Neutrophil (primary cell): ENCODE results near the gene RYR2.

Source experiments
- H3K27ac ChIP-seq: fragments of 200-600 bp; sonication (generic); 2 replicates; pipeline ENCODE4 v1.5.1; 2016; ENCODE audit warnings: mild to moderate bottlenecking, moderate library complexity
- H3K27me3 ChIP-seq: fragments of 200-600 bp; sonication (generic); 2 replicates; pipeline ENCODE4 v1.6.0; 2016; ENCODE audit warnings: mild to moderate bottlenecking
- H3K36me3 ChIP-seq: fragments of 200-600 bp; sonication (generic); 2 replicates; pipeline ENCODE4 v1.5.1; 2017
- H3K4me1 ChIP-seq, 2 experiments: fragments of 200-600 bp in 1 of 2; sonication (generic) in 1 of 2; 1 replicate in 1 of 2; 2 replicates in 1 of 2; pipeline versions ENCODE4 v1.5.1 to v1.6.1; 2013 to 2016; ENCODE audit warnings: low read depth in 1 of 2, low read length in 1 of 2, mild to moderate bottlenecking in 1 of 2, moderate library complexity in 1 of 2; ENCODE audit not compliant: control insufficient read depth in 1 of 2, insufficient read depth in 1 of 2
- H3K4me3 ChIP-seq, 2 experiments: fragments of 200-600 bp in 1 of 2; sonication (generic) in 1 of 2; 1 replicate in 1 of 2; 2 replicates in 1 of 2; pipeline ENCODE4 v1.5.1; 2013 to 2016; ENCODE audit warnings: low read depth in 1 of 2, low read length in 1 of 2, mild to moderate bottlenecking in 1 of 2, moderate library complexity in 1 of 2
- H3K9me3 ChIP-seq: fragments of 200-600 bp; sonication (generic); 2 replicates; pipeline ENCODE4 v1.5.1; 2016
- CTCF ChIP-seq: fragments of 200-600 bp; sonication (generic); IDR thresholded peaks from 2 replicates; pipeline ENCODE4 v1.5.1; 2016; ENCODE audit warnings: antibody characterized with exemption

RYR2 gene

GRCh38 chr1:237111807-237112206, 69.8 kb downstream of the RYR2 start:
- Histone ChIP-seq H3K9me3 (no peaks in the 10 kb centered on the region), H3K4me3 (no peak overlapping the region), H3K27ac (no peak overlapping the region), H3K27me3 (no peaks in the 10 kb centered on the region), H3K36me3 (no peaks in the 10 kb centered on the region), H3K4me1 (no peaks in the 10 kb centered on the region)
- TF ChIP-seq CTCF: no peak

GRCh38 chr1:237112663-237113062, 70.7 kb downstream of the RYR2 start:
- Histone ChIP-seq H3K27ac (no peak overlapping the region), H3K9me3 (no peaks in the 10 kb centered on the region), H3K4me3 (no peak overlapping the region), H3K27me3 (no peaks in the 10 kb centered on the region), H3K4me1 (no peaks in the 10 kb centered on the region), H3K36me3 (no peaks in the 10 kb centered on the region)
- no peak for TF ChIP-seq CTCF

- H3K4me3 ChIP-seq: no peak overlapping the region
- H3K4me1 ChIP-seq: no peaks in the 10 kb centered on the region
- no peaks in the 10 kb centered on the region for H3K9me3 ChIP-seq
- H3K27ac ChIP-seq: no peak overlapping the region
- no peak for TF ChIP-seq CTCF
- H3K27me3 ChIP-seq: no peaks in the 10 kb centered on the region
- no peaks in the 10 kb centered on the region for H3K36me3 ChIP-seq
These were observed 73.1 kb downstream of the RYR2 start for GRCh38 chr1:237115035-237115434.

- no peak overlapping the region for H3K4me3 ChIP-seq
- H3K9me3 ChIP-seq: no peaks in the 10 kb centered on the region
- no peak for TF ChIP-seq CTCF
- H3K27me3 ChIP-seq: no peaks in the 10 kb centered on the region
- no peak overlapping the region for H3K27ac ChIP-seq
- H3K4me1 ChIP-seq: no peaks in the 10 kb centered on the region
- H3K36me3 ChIP-seq: no peaks in the 10 kb centered on the region
These were observed 77.1 kb downstream of the RYR2 start for GRCh38 chr1:237119091-237119490.

GRCh38 chr1:237120683-237121082, 78.7 kb downstream of the RYR2 start:
- Histone ChIP-seq H3K4me3 (no peak overlapping the region), H3K36me3 (no peaks in the 10 kb centered on the region), H3K4me1 (no peaks in the 10 kb centered on the region), H3K27me3 (no peaks in the 10 kb centered on the region), H3K27ac (no peak overlapping the region), H3K9me3 (no peaks in the 10 kb centered on the region)
- no peak for TF ChIP-seq CTCF

GRCh38 chr1:237124856-237125462, 83.0 kb downstream of the RYR2 start:
- no peak for TF ChIP-seq CTCF
- H3K9me3 ChIP-seq: no peaks in the 10 kb centered on the region

More at GRCh38 chr1:237124856-237125462, 83.0 kb downstream of the RYR2 start:
- H3K27ac ChIP-seq: no peak overlapping the region
- no peaks in the 10 kb centered on the region for H3K27me3 ChIP-seq
- no peak overlapping the region for H3K4me3 ChIP-seq
- no peaks in the 10 kb centered on the region for H3K36me3 ChIP-seq
- H3K4me1 ChIP-seq: no peaks in the 10 kb centered on the region
